K562 (cell line): Measurements from ENCODE around the gene AGL. TPM values are rescaled to one million over a fixed set of nuclear protein-coding genes. Genes with fewer than 3 reads are reported as not detected.

ENCODE experiments used
- ATAC-seq: fragments of 200-7000 bp; cut with Tn5 transposase; 3 replicates; pipeline ENCODE4 v1.9.1; 2020; ENCODE audit warnings: moderate library complexity
- BruUV-seq: library from RNA; stranded (reverse); fragments of 400-500 nt; replicated peaks from 2 replicates; lab custom pipeline; 2021; lab: Mats Ljungman, UMichigan
- CTCF ChIA-PET: fragments of 300-600 bp; formaldehyde crosslinking; extraction: SDS; loops from one replicate; lab custom pipeline; 2021; ENCODE audit warnings: low intra/inter-chr PET ratio; lab: Yijun Ruan, JAX
- POLR2A ChIA-PET: fragments of 300-600, 350-650 bp; sonication (Branson Sonifier 250); formaldehyde crosslinking; extraction: SDS; loops from one replicate; lab custom pipeline; 2021; ENCODE audit warnings: antibody characterized with exemption, inconsistent platforms; lab: Yijun Ruan, JAX
- DNase-seq, 4 experiments: peaks; one replicate each; pipeline versions ENCODE4 v3.0.0 to v3.0.0-alpha.2; 2011 to 2018; ENCODE audit warnings: low spot score in 3 of 4, mixed read lengths in 3 of 4; ENCODE audit errors: extremely low read depth in 1 of 4
- FAIRE-seq: peaks from 2 replicates; lab custom pipeline; 2011; peaks lifted over from hg19 to GRCh38; lab: Jason Lieb, UNC
- H2AFZ ChIP-seq: 2 replicates; pipeline ENCODE4 v1.6.0; 2011; ENCODE audit warnings: low read depth, low read length, control low read depth, inconsistent platforms
- H3K27ac ChIP-seq: fragments of 200-600 bp; 3 replicates; pipeline ENCODE4 v1.8.0; 2011; ENCODE audit warnings: low read depth, mild to moderate bottlenecking, control low read depth, inconsistent platforms, low read length, moderate library complexity, mixed read lengths; ENCODE audit errors: extremely low read depth
- H3K27me3 ChIP-seq, 2 experiments: fragments of 300-600 bp in 1 of 2; 2 replicates in 1 of 2; 3 replicates in 1 of 2; pipeline versions ENCODE4 v1.6.0 to v1.8.0; 2011; ENCODE audit warnings: inconsistent platforms in 2 of 2, low read length in 2 of 2, mild to moderate bottlenecking in 1 of 2, mixed read lengths in 1 of 2, moderate library complexity in 1 of 2; ENCODE audit not compliant: control insufficient read depth in 2 of 2, insufficient read depth in 2 of 2
- H3K36me3 ChIP-seq: fragments of 300-600 bp; 3 replicates; pipeline ENCODE4 v1.8.0; 2011; ENCODE audit warnings: mild to moderate bottlenecking, low read length, inconsistent platforms; ENCODE audit not compliant: control insufficient read depth, insufficient read depth
- H3K4me1 ChIP-seq, 2 experiments: fragments of 200-600 bp in 1 of 2; replicated peaks in 1 of 2; 2 replicates in 1 of 2; 3 replicates in 1 of 2; pipeline versions ENCODE4 v1.5.1 to v1.8.0; 2011; ENCODE audit warnings: inconsistent platforms in 2 of 2, low read length in 2 of 2, mild to moderate bottlenecking in 1 of 2, mixed read lengths in 1 of 2, moderate library complexity in 1 of 2; ENCODE audit not compliant: control insufficient read depth in 2 of 2, insufficient read depth in 2 of 2
- H3K4me2 ChIP-seq: 2 replicates; pipeline ENCODE4 v1.6.1; 2011; ENCODE audit warnings: low read length, control low read depth, inconsistent platforms, mixed read lengths; ENCODE audit not compliant: insufficient read depth
- H3K4me3 ChIP-seq: fragments of 200-600 bp; sonication (generic), shearing (Covaris generic); 2 replicates; pipeline ENCODE4 v1.5.1; 2016; ENCODE audit warnings: control low read depth, inconsistent platforms
- H3K79me2 ChIP-seq: fragments of 200-600 bp; 3 replicates; pipeline ENCODE4 v1.8.0; 2011; ENCODE audit warnings: low read length, inconsistent platforms; ENCODE audit not compliant: control insufficient read depth, insufficient read depth
- H3K9ac ChIP-seq, 2 experiments: 2 replicates each; pipeline versions ENCODE4 v1.6.0 to v1.6.1; 2011; ENCODE audit warnings: low read depth in 2 of 2, low read length in 2 of 2, control low read depth in 1 of 2, inconsistent platforms in 1 of 2, mild to moderate bottlenecking in 1 of 2, mixed read lengths in 1 of 2; ENCODE audit not compliant: insufficient read depth in 1 of 2
- H3K9me1 ChIP-seq: one replicate; pipeline ENCODE4 v1.6.0; 2011; ENCODE audit warnings: inconsistent platforms, mild to moderate bottlenecking, low read length, moderate library complexity; ENCODE audit not compliant: control insufficient read depth, insufficient read depth
- H3K9me3 ChIP-seq: replicated peaks from 2 replicates; pipeline ENCODE4 v1.5.1; 2011; ENCODE audit warnings: low read depth, low read length, inconsistent platforms; ENCODE audit not compliant: control insufficient read depth, insufficient read depth
- H4K20me1 ChIP-seq: replicated peaks from 2 replicates; pipeline ENCODE4 v1.6.1; 2011; ENCODE audit warnings: low read length, inconsistent platforms, mixed read lengths; ENCODE audit not compliant: control insufficient read depth, insufficient read depth
- CEBPB ChIP-seq: fragments of 450-650 bp; IDR thresholded peaks from 2 replicates; pipeline ENCODE4 v1.6.1; 2016; ENCODE audit warnings: missing genetic modification characterization, missing compliant biosample characterization
- CEBPG ChIP-seq, 3 experiments: fragments of 200-800 bp in 1 of 3; sonication (Bioruptor generic) in 1 of 3; sonication (generic) in 1 of 3; formaldehyde crosslinking in 1 of 3; IDR thresholded peaks in 2 of 3; conservative IDR thresholded peaks in 1 of 3; 2 replicates each; pipeline versions ENCODE4 v1.6.1 to v1.8.0; 2016 to 2022; ENCODE audit warnings: missing compliant biosample characterization in 2 of 3, missing genetic modification characterization in 2 of 3, mild to moderate bottlenecking in 1 of 3, missing genetic modification reagents in 1 of 3
- ELF1 ChIP-seq: fragments of 200-800 bp; sonication (Bioruptor generic); IDR thresholded peaks from 2 replicates; pipeline ENCODE4 v1.6.1; 2016; ENCODE audit warnings: missing genetic modification characterization, missing compliant biosample characterization
- GATAD2A ChIP-seq: fragments of 450-650 bp; IDR thresholded peaks from 2 replicates; pipeline ENCODE4 v1.6.1; 2017
- NR2C2 ChIP-seq, 2 experiments: fragments of 200-800 bp in 1 of 2; sonication (Bioruptor generic) in 1 of 2; sonication (generic) in 1 of 2; formaldehyde crosslinking in 1 of 2; IDR thresholded peaks; 2 replicates each; pipeline versions ENCODE4 v1.6.1 to v1.8.0; 2016 to 2022; ENCODE audit warnings: mild to moderate bottlenecking in 1 of 2, missing compliant biosample characterization in 1 of 2, missing genetic modification characterization in 1 of 2, missing genetic modification reagents in 1 of 2
- RBM22 ChIP-seq: fragments of 200-400 bp; formaldehyde crosslinking; IDR thresholded peaks from 2 replicates; pipeline ENCODE4 v1.6.1; 2018; ENCODE audit warnings: low read length, low read depth; ENCODE audit not compliant: poor library complexity, severe bottlenecking
- THRB ChIP-seq: fragments of 450-650 bp; formaldehyde crosslinking; conservative IDR thresholded peaks from 2 replicates; pipeline ENCODE4 v1.4.0; 2022; ENCODE audit warnings: mild to moderate bottlenecking, missing genetic modification characterization
- ZNF124 ChIP-seq: sonication (generic); formaldehyde crosslinking; IDR thresholded peaks from 2 replicates; pipeline ENCODE4 v1.8.1; 2022; ENCODE audit warnings: missing genetic modification reagents
- WGBS: fragments of 100-300 bp; shearing (Covaris generic); methylation state at CpG from one replicate; pipeline ENCODE4 v1.1.6; 2016; ENCODE audit warnings: low coverage, mixed read lengths; ENCODE audit not compliant: insufficient coverage; ENCODE audit errors: missing lambda C conversion rate; 5-methylcytosine and 5-hydroxymethylcytosine counted together
- in situ Hi-C: fragments of 300-500 bp; cut with MboI; formaldehyde crosslinking; loops from 4 replicates; pipeline ENCODE4 v1.15.0; 2018; ENCODE audit warnings: inconsistent platforms, mixed read lengths
- intact Hi-C: fragments of 100-400 bp; cut with micrococcal nuclease; formaldehyde crosslinking; loops from 2 replicates; pipeline ENCODE4 v1.14.2; 2022
- polyA plus RNA-seq, 8 experiments: library from polyadenylated mRNA; depleted of rRNA in 4 of 8; stranded (reverse) in 5 of 8; unstranded in 3 of 8; fragments of >200 nt; fragmentation: Nextera tagmentation in 2 of 8; fragmentation: Illumina TruSeq in 1 of 8; extraction: Ambion mirVana in 2 of 8; extraction: Trizol in 1 of 8; gene quantifications; 2 replicates each; pipeline versions ENCODE4 v1.2.1 to v1.2.3, GENCODE V29; 2011 to 2014; ENCODE audit warnings: inconsistent platforms in 1 of 8, missing spikeins in 1 of 8
- total RNA-seq, 7 experiments: library from RNA; depleted of rRNA in 6 of 7; stranded (reverse); fragments of >200 nt in 6 of 7; fragmentation: Illumina TruSeq in 2 of 7; extraction: Trizol in 2 of 7; gene quantifications; 2 replicates each; pipeline versions ENCODE4 v1.2.1 to v1.2.3, GENCODE V29; 2011 to 2021; ENCODE audit warnings: low replicate concordance in 1 of 7

Gene AGL
- total and polyA plus RNA-seq, 9 of the 15 experiments (the other 6 are each of a cell fraction or from before 2014, with no cell fraction given), result 6.3 to 20.4 (median 12.4) TPM

- TF ChIP-seq RBM22 (no peak), THRB (CRISPR knock-in tag) (no peak)
Measured at GRCh38 chr1:99917214-99917613, 67.1 kb downstream of the AGL start (continued).

GRCh38 chr1:99919220-99919619 lies 69.1 kb downstream of the AGL start:
- intact Hi-C loops, result no loop called here
- H3K27me3 ChIP-seq, result no peaks in the 10 kb centered on the region
- H4K20me1 ChIP-seq, result no peaks in the 10 kb centered on the region
- TF ChIP-seq CEBPB (tag) (peak; percentile 33; the same call in 1 of the 2 replicates), NR2C2 (CRISPR knock-in tag; IDR thresholded peaks at IDR 0.05) (no peak), NR2C2 (tag; IDR thresholded peaks at IDR 0.05) (no peak), CEBPG (CRISPR knock-in tag; IDR thresholded peaks at IDR 0.05) (no peak), CEBPG (tag; conservative IDR thresholded peaks at IDR 0.05 in 1 of 2, IDR thresholded peaks at IDR 0.05 in 1 of 2) (peak in 1 of 2 experiments; percentile 38; a peak in 1 of 4 replicates), ZNF124 (CRISPR knock-in tag) (no peak), GATAD2A (no peak), ELF1 (tag) (0 out of 2 replicates have a peak, but pooled peaks have one; percentile 17)
- WGBS, result 42% methylated on average over 1 of the region's 1 CpG
- H2AFZ ChIP-seq, result no peak overlapping the region
- H3K9me1 ChIP-seq, result no peaks in the 10 kb centered on the region
- H3K9me3 ChIP-seq, result no peaks in the 10 kb centered on the region
- no peak overlapping the region for H3K9ac ChIP-seq
- BruUV-seq, result no TSS peak
- CTCF ChIA-PET, result no interaction called here
- DNase-seq (no peak), ATAC-seq (no peak), FAIRE-seq (no peak)
- POLR2A ChIA-PET, result interaction anchor here (0.5 kb wide), 1 partner anchor 185 kb away, joined by 4 read pairs; no protein-coding TSS in a partner anchor
- no peak overlapping the region for H3K4me3 ChIP-seq
- H3K4me1 ChIP-seq, result no peaks in the 10 kb centered on the region
- in situ Hi-C loops, result no loop called here
- H3K79me2 ChIP-seq, result no peaks in the 10 kb centered on the region
- H3K27ac ChIP-seq, result no peak overlapping the region
- no peak overlapping the region for H3K4me2 ChIP-seq
- H3K36me3 ChIP-seq, result peaks cover 21% of the 10 kb centered on the region
